Left colon (tissue), 2 donors: ENCODE measurements around the gene MAMLD1. TPM values are rescaled to one million over a fixed set of nuclear protein-coding genes. Genes with fewer than 3 reads are reported as not detected.

ENCODE experiments used
- ATAC-seq: fragments of 200-7000 bp; cut with Tn5 transposase; one replicate; pipeline ENCODE4 v1.9.1; 2020; ENCODE audit warnings: mild to moderate bottlenecking, moderate library complexity
- DNase-seq, 2 donors: peaks; one replicate each; pipeline ENCODE4 v3.0.0-alpha.2; 2020
- intact Hi-C, 2 donors: fragments of 100-400 bp; cut with DNase I in 1 of 2; cut with micrococcal nuclease in 1 of 2; formaldehyde crosslinking; loops; one replicate each; pipeline versions ENCODE4 v1.11.2 to v1.14.0; 2022; cut with DNase I, micrococcal nuclease
- total RNA-seq, 2 donors: library from RNA; stranded (reverse); fragmentation: NEBNext Ultra II Directional; extraction: Animal tissue kit (Norgen Biotek cat#: 25700); gene quantifications; one replicate each; pipeline ENCODE4 v1.2.1, GENCODE V29; 2021
- donor health status: DM: no; HTN: no; CAD: no.
- donor health status: DM: yes; HTN: yes; CAD: no.

Gene MAMLD1
- total RNA-seq, 2 donors from 2014 or later, result 0.76 to 0.92 TPM

- no peak for DNase-seq
- intact Hi-C loops, result no loop called here
- ATAC-seq, result no peak
These were observed 180.4 kb downstream of the MAMLD1 start for GRCh38 chrX:150543230-150544155.

GRCh38 chrX:150544222-150544787, 181.2 kb downstream of the MAMLD1 start:
- intact Hi-C loops, result no loop called here
- DNase-seq, result peak in 1 of 2 donors; percentile 34

GRCh38 chrX:150544835-150545770, 182.0 kb downstream of the MAMLD1 start:
- intact Hi-C loops, result no loop called here
- DNase-seq, result no peak
- ATAC-seq, result no peak

More at GRCh38 chrX:150544222-150544787, 181.2 kb downstream of the MAMLD1 start:
- ATAC-seq, result peak; percentile 61

GRCh38 chrX:150546711-150547153, 183.6 kb downstream of the MAMLD1 start:
- ATAC-seq, result no peak
- DNase-seq, result no peak
- intact Hi-C loops, result no loop called here

GRCh38 chrX:150547375-150548115, 184.4 kb downstream of the MAMLD1 start:
- ATAC-seq, result peak; percentile 94
- intact Hi-C loops, result no loop called here
- peak; percentile 59 to 67 for DNase-seq

- intact Hi-C loops, result no loop called here
- no peak for ATAC-seq
These were observed 185.1 kb downstream of the MAMLD1 start for GRCh38 chrX:150548251-150548650.

GRCh38 chrX:150548684-150549083, 185.6 kb downstream of the MAMLD1 start:
- no peak for DNase-seq
- intact Hi-C loops, result no loop called here
- ATAC-seq, result no peak

More at GRCh38 chrX:150548251-150548650, 185.1 kb downstream of the MAMLD1 start:
- no peak for DNase-seq

GRCh38 chrX:150551963-150552362, 188.8 kb downstream of the MAMLD1 start:
- intact Hi-C loops, result no loop called here
- ATAC-seq, result no peak
- no peak for DNase-seq

GRCh38 chrX:150558424-150558823, 195.3 kb downstream of the MAMLD1 start:
- no peak for ATAC-seq
- intact Hi-C loops, result no loop called here
- no peak for DNase-seq

Other genes starting within 250 kb of the MAMLD1 start
- gene MTM1, start 205.3 kb downstream of the MAMLD1 start, total RNA-seq, result 10 to 100 TPM; 51.8 to 66.6 TPM